GM12878 (cell line): ENCODE measurements around the gene DPP6. TPM values are rescaled to one million over a fixed set of nuclear protein-coding genes. Genes with fewer than 3 reads are reported as not detected.

Source experiments
- ATAC-seq: fragments of 200-7000 bp; cut with Tn5 transposase; 3 replicates; pipeline ENCODE4 v1.9.1; 2020; ENCODE audit warnings: mild to moderate bottlenecking, moderate library complexity
- BruUV-seq: library from RNA; stranded (reverse); fragments of 400-500 nt; replicated peaks from 2 replicates; lab custom pipeline; 2021; lab: Mats Ljungman, UMichigan
- CTCF ChIA-PET: fragments of 300-600 bp; sonication (Branson Sonifier 250); formaldehyde crosslinking; extraction: SDS; loops from one replicate; lab custom pipeline; 2021; ENCODE audit warnings: inconsistent platforms; lab: Yijun Ruan, JAX
- POLR2A ChIA-PET: fragments of 350-600 bp; formaldehyde crosslinking; extraction: SDS; loops from one replicate; lab custom pipeline; 2021; ENCODE audit warnings: inconsistent platforms; lab: Charles Lee
- RAD21 ChIA-PET: fragments of 300-600 bp; sonication (Branson Sonifier 250); formaldehyde crosslinking; loops from one replicate; lab custom pipeline; 2023; ENCODE audit warnings: antibody characterized with exemption; ENCODE audit not compliant: unreplicated experiment; lab: Charles Lee
- SMC1A ChIA-PET: fragments of 300-600 bp; sonication (Branson Sonifier 250); formaldehyde crosslinking; loops from one replicate; lab custom pipeline; 2023; ENCODE audit not compliant: unreplicated experiment, uncharacterized antibody; lab: Charles Lee
- DNase-seq: peaks from one replicate; pipeline ENCODE4 v3.0.0-alpha.2; 2011; ENCODE audit warnings: low read depth, low spot score
- FAIRE-seq: peaks from 3 replicates; lab custom pipeline; 2011; peaks lifted over from hg19 to GRCh38; lab: Jason Lieb, UNC
- H2AFZ ChIP-seq: 2 replicates; pipeline ENCODE4 v1.6.0; 2011; ENCODE audit warnings: low read depth, low read length, control low read depth; ENCODE audit not compliant: control insufficient read depth
- H3K27ac ChIP-seq: 2 replicates; pipeline ENCODE4 v1.5.1; 2011; ENCODE audit warnings: control low read depth; ENCODE audit not compliant: control insufficient read depth, insufficient read depth
- H3K27me3 ChIP-seq, 2 experiments: replicated peaks in 1 of 2; 2 replicates each; pipeline versions ENCODE4 v1.6.0 to v1.6.1; 2011; ENCODE audit warnings: low read length in 1 of 2; ENCODE audit not compliant: control insufficient read depth in 2 of 2, insufficient read depth in 2 of 2
- H3K36me3 ChIP-seq, 2 experiments: 2 replicates each; pipeline ENCODE4 v1.5.1; 2011; ENCODE audit warnings: low read length in 1 of 2; ENCODE audit not compliant: control insufficient read depth in 2 of 2, insufficient read depth in 2 of 2
- H3K4me1 ChIP-seq: 2 replicates; pipeline ENCODE4 v1.6.1; 2011; ENCODE audit warnings: mild to moderate bottlenecking, low read length, moderate library complexity, mixed read lengths; ENCODE audit not compliant: control insufficient read depth, insufficient read depth
- H3K4me2 ChIP-seq: 2 replicates; pipeline ENCODE4 v1.6.0; 2011; ENCODE audit warnings: control low read depth; ENCODE audit not compliant: control insufficient read depth, insufficient read depth
- H3K4me3 ChIP-seq: fragments of 200-600 bp; sonication (generic); 2 replicates; pipeline ENCODE4 v1.5.1; 2016
- H3K79me2 ChIP-seq: 2 replicates; pipeline ENCODE4 v1.6.0; 2011; ENCODE audit warnings: low read length; ENCODE audit not compliant: control insufficient read depth, insufficient read depth
- H3K9ac ChIP-seq: 2 replicates; pipeline ENCODE4 v1.8.0; 2011; ENCODE audit warnings: low read length, control low read depth, mixed read lengths; ENCODE audit not compliant: control insufficient read depth, insufficient read depth
- H3K9me3 ChIP-seq: replicated peaks from 3 replicates; pipeline ENCODE4 v1.5.1; 2011; ENCODE audit warnings: mild to moderate bottlenecking, low read length; ENCODE audit not compliant: control insufficient read depth, insufficient read depth
- H4K20me1 ChIP-seq: 2 replicates; pipeline ENCODE4 v1.6.0; 2011; ENCODE audit not compliant: control insufficient read depth, insufficient read depth
- SIX5 ChIP-seq: IDR thresholded peaks from 2 replicates; pipeline ENCODE4 v1.6.1; 2011; ENCODE audit warnings: mild to moderate bottlenecking, low read depth, low read length, moderate library complexity; ENCODE audit not compliant: severe bottlenecking
- TCF3 ChIP-seq: IDR thresholded peaks from 2 replicates; pipeline ENCODE4 v1.6.1; 2012; ENCODE audit warnings: low read depth, mild to moderate bottlenecking, low read length, borderline replicate concordance; ENCODE audit not compliant: insufficient read depth
- WGBS: methylation state at CpG from one replicate; pipeline ENCODE4 v1.1.6; 2016; ENCODE audit warnings: low lambda C conversion rate; ENCODE audit not compliant: insufficient replicate concordance, insufficient coverage; ENCODE audit errors: missing lambda C conversion rate; 5-methylcytosine and 5-hydroxymethylcytosine counted together
- in situ Hi-C: fragments of 300-500 bp; cut with MboI; formaldehyde crosslinking; loops from 9 replicates; pipeline ENCODE4 v1.14.3; 2018; ENCODE audit warnings: mixed read lengths
- intact Hi-C: fragments of 100-400 bp; cut with micrococcal nuclease; formaldehyde crosslinking; loops from one replicate; pipeline ENCODE4 v1.14.2; 2022; ENCODE audit not compliant: unreplicated experiment
- polyA plus RNA-seq, 11 experiments: library from polyadenylated mRNA; depleted of rRNA in 4 of 11; unstranded in 6 of 11; stranded (reverse) in 5 of 11; fragments of >200 nt; fragmentation: Nextera tagmentation in 4 of 11; fragmentation: Illumina TruSeq in 1 of 11; extraction: Ambion mirVana in 4 of 11; extraction: Trizol in 1 of 11; gene quantifications; 1 replicate in 1 of 11; 2 replicates in 10 of 11; pipeline versions ENCODE4 v1.2.1 to v1.2.3, GENCODE V29; 2011 to 2016; ENCODE audit warnings: inconsistent platforms in 2 of 11, missing spikeins in 2 of 11, low read depth in 1 of 11
- total RNA-seq, 4 experiments: library from RNA; depleted of rRNA in 3 of 4; stranded (reverse); fragments of >200 nt in 3 of 4; fragmentation: Illumina TruSeq in 1 of 4; extraction: Trizol in 1 of 4; gene quantifications; 2 replicates each; pipeline versions ENCODE4 v1.2.1 to v1.2.3, GENCODE V29; 2013 to 2021
- TF ChIP-seq, protein P1 (sequence below): fragments of 450-650 bp; IDR thresholded peaks from 2 replicates; pipeline ENCODE4 v1.6.1; 2017; ENCODE audit warnings: antibody characterized with exemption, mild to moderate bottlenecking, moderate library complexity
- TF ChIP-seq, protein P2 (sequence below): fragments of 450-650 bp; IDR thresholded peaks from 2 replicates; pipeline ENCODE4 v1.6.1; 2016; ENCODE audit warnings: mild to moderate bottlenecking
- TF ChIP-seq, protein P3 (sequence below): fragments of 450-650 bp; conservative IDR thresholded peaks from 2 replicates; pipeline ENCODE4 v1.6.1; 2017; ENCODE audit warnings: mild to moderate bottlenecking, moderate library complexity
- TF ChIP-seq, protein P4 (sequence below): fragments of 450-650 bp; formaldehyde crosslinking; IDR thresholded peaks from 2 replicates; pipeline ENCODE4 v1.4.0; 2022; ENCODE audit warnings: mild to moderate bottlenecking, moderate library complexity
- TF ChIP-seq, protein P5 (sequence below): fragments of 450-650 bp; IDR thresholded peaks from 2 replicates; pipeline ENCODE4 v1.6.1; 2017; ENCODE audit warnings: mild to moderate bottlenecking, moderate library complexity

Gene DPP6
- total and polyA plus RNA-seq, 10 of the 15 experiments (the other 5 are each of a cell fraction or from before 2014, with no cell fraction given) = not detected

DNA sequence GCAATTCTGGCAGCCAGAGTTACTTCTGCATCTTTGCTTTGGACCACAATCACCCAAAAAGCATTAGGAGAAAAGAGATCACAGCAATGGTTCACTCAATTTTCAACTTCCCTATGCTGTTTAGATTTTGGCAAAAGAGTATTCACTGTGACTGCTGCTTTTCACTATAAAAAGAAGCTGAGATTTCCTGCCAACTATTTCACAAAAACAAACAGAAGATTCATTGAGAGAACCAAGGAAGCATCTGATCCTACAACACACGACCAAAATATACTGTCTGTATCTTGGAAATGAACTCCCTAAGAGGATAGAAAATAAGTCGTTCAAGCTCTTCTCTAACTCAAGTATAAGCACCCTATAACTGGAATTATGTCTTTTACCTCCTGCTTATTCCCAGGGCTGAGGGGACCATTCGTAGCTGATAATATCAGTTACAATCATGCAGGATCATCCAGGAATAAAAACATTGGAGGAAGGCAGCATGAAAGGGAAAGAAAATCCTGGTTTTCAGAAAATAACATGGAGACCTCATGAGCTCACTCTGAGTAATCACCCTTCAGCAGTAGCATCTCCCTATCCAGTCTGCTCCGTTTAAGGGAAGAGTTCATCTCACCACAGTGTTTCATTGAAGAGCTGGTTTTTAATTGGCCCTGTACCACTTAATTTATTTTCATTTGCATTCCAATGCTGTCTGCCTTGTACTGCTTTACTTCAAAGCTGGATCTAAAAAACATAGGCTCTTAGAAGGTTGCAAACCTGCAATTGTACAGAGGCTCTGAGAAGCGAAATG, 694.6 kb downstream of the DPP6 start:
- POLR2A ChIA-PET = no interaction called here
- SMC1A ChIA-PET = interaction anchor here (0.5 to 0.7 kb wide), 2 partner anchors 390 to 1987 kb away, joined by 3 read pairs; no protein-coding TSS in a partner anchor
- no peak overlapping the region for H3K4me3 ChIP-seq
- no peaks in the 10 kb centered on the region for H3K36me3 ChIP-seq
- H3K27ac ChIP-seq = no peak overlapping the region
- H3K9ac ChIP-seq = no peak overlapping the region
- no TSS peak for BruUV-seq
- in situ Hi-C loops (no loop called here), intact Hi-C loops (loop anchor here (10.0 kb wide), 2 partner anchors 672 to 1362 kb away; no protein-coding TSS in a partner anchor)
- RAD21 ChIA-PET = no interaction called here
- no peak overlapping the region for H3K4me2 ChIP-seq
- CTCF ChIA-PET = interaction anchor here (0.5 to 1.6 kb wide), 2 partner anchors 14 to 95 kb away, joined by 3 to 4 read pairs; no protein-coding TSS in a partner anchor
- H3K9me3 ChIP-seq = no peaks in the 10 kb centered on the region
- H3K79me2 ChIP-seq = no peaks in the 10 kb centered on the region
- H3K27me3 ChIP-seq = no peaks in the 10 kb centered on the region; a peak in 1 of 4 replicates
- WGBS = 3% methylated on average over 5 of the region's 5 CpGs
- no peak for ATAC-seq
- no peak for DNase-seq
- FAIRE-seq = no peak
- no peak overlapping the region for H2AFZ ChIP-seq
- H4K20me1 ChIP-seq = no peaks in the 10 kb centered on the region
- no peaks in the 10 kb centered on the region for H3K4me1 ChIP-seq
- TF ChIP-seq TCF3 (no peak), SIX5 (no peak)
- TF ChIP-seq, protein P1, sequence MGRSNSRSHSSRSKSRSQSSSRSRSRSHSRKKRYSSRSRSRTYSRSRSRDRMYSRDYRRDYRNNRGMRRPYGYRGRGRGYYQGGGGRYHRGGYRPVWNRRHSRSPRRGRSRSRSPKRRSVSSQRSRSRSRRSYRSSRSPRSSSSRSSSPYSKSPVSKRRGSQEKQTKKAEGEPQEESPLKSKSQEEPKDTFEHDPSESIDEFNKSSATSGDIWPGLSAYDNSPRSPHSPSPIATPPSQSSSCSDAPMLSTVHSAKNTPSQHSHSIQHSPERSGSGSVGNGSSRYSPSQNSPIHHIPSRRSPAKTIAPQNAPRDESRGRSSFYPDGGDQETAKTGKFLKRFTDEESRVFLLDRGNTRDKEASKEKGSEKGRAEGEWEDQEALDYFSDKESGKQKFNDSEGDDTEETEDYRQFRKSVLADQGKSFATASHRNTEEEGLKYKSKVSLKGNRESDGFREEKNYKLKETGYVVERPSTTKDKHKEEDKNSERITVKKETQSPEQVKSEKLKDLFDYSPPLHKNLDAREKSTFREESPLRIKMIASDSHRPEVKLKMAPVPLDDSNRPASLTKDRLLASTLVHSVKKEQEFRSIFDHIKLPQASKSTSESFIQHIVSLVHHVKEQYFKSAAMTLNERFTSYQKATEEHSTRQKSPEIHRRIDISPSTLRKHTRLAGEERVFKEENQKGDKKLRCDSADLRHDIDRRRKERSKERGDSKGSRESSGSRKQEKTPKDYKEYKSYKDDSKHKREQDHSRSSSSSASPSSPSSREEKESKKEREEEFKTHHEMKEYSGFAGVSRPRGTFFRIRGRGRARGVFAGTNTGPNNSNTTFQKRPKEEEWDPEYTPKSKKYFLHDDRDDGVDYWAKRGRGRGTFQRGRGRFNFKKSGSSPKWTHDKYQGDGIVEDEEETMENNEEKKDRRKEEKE = no peak
- TF ChIP-seq, protein P2, sequence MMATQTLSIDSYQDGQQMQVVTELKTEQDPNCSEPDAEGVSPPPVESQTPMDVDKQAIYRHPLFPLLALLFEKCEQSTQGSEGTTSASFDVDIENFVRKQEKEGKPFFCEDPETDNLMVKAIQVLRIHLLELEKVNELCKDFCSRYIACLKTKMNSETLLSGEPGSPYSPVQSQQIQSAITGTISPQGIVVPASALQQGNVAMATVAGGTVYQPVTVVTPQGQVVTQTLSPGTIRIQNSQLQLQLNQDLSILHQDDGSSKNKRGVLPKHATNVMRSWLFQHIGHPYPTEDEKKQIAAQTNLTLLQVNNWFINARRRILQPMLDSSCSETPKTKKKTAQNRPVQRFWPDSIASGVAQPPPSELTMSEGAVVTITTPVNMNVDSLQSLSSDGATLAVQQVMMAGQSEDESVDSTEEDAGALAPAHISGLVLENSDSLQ = no peak
- TF ChIP-seq, protein P3, sequence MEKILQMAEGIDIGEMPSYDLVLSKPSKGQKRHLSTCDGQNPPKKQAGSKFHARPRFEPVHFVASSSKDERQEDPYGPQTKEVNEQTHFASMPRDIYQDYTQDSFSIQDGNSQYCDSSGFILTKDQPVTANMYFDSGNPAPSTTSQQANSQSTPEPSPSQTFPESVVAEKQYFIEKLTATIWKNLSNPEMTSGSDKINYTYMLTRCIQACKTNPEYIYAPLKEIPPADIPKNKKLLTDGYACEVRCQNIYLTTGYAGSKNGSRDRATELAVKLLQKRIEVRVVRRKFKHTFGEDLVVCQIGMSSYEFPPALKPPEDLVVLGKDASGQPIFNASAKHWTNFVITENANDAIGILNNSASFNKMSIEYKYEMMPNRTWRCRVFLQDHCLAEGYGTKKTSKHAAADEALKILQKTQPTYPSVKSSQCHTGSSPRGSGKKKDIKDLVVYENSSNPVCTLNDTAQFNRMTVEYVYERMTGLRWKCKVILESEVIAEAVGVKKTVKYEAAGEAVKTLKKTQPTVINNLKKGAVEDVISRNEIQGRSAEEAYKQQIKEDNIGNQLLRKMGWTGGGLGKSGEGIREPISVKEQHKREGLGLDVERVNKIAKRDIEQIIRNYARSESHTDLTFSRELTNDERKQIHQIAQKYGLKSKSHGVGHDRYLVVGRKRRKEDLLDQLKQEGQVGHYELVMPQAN = no peak
- TF ChIP-seq, protein P4, sequence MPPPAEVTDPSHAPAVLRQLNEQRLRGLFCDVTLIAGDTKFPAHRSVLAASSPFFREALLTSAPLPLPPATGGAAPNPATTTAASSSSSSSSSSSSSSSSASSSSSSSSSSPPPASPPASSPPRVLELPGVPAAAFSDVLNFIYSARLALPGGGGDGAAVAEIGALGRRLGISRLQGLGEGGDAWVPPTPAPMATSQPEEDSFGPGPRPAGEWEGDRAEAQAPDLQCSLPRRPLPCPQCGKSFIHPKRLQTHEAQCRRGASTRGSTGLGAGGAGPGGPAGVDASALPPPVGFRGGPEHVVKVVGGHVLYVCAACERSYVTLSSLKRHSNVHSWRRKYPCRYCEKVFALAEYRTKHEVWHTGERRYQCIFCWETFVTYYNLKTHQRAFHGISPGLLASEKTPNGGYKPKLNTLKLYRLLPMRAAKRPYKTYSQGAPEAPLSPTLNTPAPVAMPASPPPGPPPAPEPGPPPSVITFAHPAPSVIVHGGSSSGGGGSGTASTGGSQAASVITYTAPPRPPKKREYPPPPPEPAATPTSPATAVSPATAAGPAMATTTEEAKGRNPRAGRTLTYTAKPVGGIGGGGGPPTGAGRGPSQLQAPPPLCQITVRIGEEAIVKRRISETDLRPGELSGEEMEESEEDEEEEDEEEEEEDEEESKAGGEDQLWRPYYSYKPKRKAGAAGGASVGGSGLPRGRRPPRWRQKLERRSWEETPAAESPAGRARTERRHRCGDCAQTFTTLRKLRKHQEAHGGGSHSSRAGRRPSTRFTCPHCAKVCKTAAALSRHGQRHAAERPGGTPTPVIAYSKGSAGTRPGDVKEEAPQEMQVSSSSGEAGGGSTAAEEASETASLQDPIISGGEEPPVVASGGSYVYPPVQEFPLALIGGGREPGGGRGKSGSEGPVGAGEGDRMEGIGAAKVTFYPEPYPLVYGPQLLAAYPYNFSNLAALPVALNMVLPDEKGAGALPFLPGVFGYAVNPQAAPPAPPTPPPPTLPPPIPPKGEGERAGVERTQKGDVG = no peak
- TF ChIP-seq, protein P5, sequence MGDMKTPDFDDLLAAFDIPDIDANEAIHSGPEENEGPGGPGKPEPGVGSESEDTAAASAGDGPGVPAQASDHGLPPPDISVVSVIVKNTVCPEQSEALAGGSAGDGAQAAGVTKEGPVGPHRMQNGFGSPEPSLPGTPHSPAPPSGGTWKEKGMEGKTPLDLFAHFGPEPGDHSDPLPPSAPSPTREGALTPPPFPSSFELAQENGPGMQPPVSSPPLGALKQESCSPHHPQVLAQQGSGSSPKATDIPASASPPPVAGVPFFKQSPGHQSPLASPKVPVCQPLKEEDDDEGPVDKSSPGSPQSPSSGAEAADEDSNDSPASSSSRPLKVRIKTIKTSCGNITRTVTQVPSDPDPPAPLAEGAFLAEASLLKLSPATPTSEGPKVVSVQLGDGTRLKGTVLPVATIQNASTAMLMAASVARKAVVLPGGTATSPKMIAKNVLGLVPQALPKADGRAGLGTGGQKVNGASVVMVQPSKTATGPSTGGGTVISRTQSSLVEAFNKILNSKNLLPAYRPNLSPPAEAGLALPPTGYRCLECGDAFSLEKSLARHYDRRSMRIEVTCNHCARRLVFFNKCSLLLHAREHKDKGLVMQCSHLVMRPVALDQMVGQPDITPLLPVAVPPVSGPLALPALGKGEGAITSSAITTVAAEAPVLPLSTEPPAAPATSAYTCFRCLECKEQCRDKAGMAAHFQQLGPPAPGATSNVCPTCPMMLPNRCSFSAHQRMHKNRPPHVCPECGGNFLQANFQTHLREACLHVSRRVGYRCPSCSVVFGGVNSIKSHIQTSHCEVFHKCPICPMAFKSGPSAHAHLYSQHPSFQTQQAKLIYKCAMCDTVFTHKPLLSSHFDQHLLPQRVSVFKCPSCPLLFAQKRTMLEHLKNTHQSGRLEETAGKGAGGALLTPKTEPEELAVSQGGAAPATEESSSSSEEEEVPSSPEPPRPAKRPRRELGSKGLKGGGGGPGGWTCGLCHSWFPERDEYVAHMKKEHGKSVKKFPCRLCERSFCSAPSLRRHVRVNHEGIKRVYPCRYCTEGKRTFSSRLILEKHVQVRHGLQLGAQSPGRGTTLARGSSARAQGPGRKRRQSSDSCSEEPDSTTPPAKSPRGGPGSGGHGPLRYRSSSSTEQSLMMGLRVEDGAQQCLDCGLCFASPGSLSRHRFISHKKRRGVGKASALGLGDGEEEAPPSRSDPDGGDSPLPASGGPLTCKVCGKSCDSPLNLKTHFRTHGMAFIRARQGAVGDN = no peak
